Measurements from ENCODE around the gene KIF15.
A peak's percentile ranks its signal among the peaks of the same experiment; 100 is the strongest.

The KIF15 gene, protein sequence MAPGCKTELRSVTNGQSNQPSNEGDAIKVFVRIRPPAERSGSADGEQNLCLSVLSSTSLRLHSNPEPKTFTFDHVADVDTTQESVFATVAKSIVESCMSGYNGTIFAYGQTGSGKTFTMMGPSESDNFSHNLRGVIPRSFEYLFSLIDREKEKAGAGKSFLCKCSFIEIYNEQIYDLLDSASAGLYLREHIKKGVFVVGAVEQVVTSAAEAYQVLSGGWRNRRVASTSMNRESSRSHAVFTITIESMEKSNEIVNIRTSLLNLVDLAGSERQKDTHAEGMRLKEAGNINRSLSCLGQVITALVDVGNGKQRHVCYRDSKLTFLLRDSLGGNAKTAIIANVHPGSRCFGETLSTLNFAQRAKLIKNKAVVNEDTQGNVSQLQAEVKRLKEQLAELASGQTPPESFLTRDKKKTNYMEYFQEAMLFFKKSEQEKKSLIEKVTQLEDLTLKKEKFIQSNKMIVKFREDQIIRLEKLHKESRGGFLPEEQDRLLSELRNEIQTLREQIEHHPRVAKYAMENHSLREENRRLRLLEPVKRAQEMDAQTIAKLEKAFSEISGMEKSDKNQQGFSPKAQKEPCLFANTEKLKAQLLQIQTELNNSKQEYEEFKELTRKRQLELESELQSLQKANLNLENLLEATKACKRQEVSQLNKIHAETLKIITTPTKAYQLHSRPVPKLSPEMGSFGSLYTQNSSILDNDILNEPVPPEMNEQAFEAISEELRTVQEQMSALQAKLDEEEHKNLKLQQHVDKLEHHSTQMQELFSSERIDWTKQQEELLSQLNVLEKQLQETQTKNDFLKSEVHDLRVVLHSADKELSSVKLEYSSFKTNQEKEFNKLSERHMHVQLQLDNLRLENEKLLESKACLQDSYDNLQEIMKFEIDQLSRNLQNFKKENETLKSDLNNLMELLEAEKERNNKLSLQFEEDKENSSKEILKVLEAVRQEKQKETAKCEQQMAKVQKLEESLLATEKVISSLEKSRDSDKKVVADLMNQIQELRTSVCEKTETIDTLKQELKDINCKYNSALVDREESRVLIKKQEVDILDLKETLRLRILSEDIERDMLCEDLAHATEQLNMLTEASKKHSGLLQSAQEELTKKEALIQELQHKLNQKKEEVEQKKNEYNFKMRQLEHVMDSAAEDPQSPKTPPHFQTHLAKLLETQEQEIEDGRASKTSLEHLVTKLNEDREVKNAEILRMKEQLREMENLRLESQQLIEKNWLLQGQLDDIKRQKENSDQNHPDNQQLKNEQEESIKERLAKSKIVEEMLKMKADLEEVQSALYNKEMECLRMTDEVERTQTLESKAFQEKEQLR (N-terminal part only)

DNA sequence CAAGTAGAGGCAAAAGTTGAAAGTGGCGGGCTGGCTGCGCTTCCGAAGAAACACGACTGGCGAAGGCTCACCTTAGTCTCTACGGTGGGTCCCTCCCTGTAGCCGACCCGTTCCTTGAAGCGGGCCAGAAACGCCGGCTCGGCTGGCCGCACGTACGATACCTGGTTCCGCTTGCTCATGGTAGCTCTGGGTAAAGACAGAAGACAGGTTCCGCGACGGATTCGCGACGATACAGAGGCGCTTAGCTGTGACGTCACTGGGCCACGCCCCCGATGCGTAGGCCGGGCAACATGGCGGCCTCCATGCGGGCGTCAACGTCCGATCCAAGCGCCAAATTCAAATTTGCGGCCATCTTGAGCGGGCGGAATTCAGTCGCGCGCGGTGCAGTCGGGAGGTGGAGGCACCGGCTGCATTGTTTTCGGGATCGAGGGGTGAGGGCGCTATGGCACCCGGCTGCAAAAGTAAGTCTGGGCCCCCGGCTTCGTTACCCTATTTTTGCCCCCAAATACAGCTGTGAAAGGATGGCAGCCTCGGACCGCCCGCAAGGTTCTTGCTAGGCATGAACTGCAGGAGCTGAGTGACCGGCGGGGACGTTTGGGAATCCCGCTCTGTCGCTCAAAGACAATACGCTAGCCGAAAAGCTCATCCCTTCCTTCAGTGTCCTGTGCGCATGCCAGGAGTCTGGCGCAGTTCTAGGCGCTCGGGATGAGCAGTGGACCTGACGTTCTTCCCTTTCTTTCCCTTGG is at the start of gene KIF15, which contains the start of gene KIAA1143:
KIF15 (plus strand) TSS at position 371 of the 746 bp plus-strand sequence; CDS start at position 443, 72 bp downstream.
KIAA1143 (minus strand) TSS at position 196 of the 746 bp plus-strand sequence; CDS start at position 179, 17 bp downstream.
- H3K9ac ChIP-seq (ENCODE audit: insufficient read length): peak within 1 kb of the TSS; percentile 90
- peaks cover 56% of the 10 kb centered on the region for H3K36me3 ChIP-seq (ENCODE audit: insufficient read depth, low read length)
- H3K27ac ChIP-seq: peak within 1 kb of the TSS; percentile 77
- peak; percentile 52 for DNase-seq (ENCODE audit: low read depth, low spot score)
- TF ChIP-seq POLR2AphosphoS5 (IDR thresholded peaks at IDR 0.05; ENCODE audit: borderline replicate concordance, low read depth, low read length) (peak; percentile 76), EZH2 (IDR thresholded peaks at IDR 0.05) (no peak), FOXP2 (optimal IDR thresholded peaks at IDR 0.05; ENCODE audit: control extremely low read depth, extremely low read length, insufficient read depth) (peak; percentile 13)
- H3K9me3 ChIP-seq (ENCODE audit: low read depth, low read length): peaks cover 10% of the 10 kb centered on the region; the same call in 1 of the 2 replicates
- peak within 1 kb of the TSS; percentile 87 for H3K4me3 ChIP-seq

DNA sequence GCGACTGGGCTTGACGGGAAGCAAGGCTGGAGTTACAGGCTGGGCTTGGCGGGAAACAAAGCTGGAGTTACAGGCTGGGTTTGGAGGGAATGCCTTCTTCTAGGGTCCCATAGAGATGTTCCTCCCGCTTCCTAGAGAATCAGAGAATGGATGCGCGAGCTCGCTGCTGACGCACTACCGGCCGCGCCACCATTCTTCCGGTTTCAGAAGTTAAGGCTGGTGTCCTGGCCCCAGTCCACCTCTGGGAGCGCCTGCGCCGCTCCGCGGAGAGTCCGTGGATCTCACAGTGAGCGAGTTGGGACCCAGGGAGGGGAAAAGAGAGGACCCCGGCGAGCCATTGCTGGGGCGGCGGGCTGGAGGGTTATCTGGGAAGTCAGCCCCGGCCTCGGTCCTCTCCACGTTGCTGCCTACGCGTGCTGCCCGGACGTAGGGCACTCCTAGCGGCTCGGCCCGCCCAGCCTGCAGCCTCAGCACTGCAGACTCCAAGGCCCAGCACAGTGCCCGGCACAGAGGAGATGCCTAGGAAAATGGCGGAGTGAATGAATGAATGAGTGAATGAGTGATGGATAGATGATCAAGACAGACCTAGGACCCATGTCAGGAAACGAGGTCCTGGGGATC is 49.0 kb upstream of the KIF15 start, which contains the start of gene ZNF502:
ZNF502 (plus strand) TSS at position 206 of the 621 bp plus-strand sequence. CDS start 7,602 bp downstream, outside the sequence.
- no peak for DNase-seq (ENCODE audit: low read depth, low spot score)
- H3K36me3 ChIP-seq (ENCODE audit: insufficient read depth, low read length): no peaks in the 10 kb centered on the region
- TF ChIP-seq POLR2AphosphoS5 (IDR thresholded peaks at IDR 0.05; ENCODE audit: borderline replicate concordance, low read depth, low read length) (no peak), EZH2 (IDR thresholded peaks at IDR 0.05) (no peak), FOXP2 (optimal IDR thresholded peaks at IDR 0.05; ENCODE audit: control extremely low read depth, extremely low read length, insufficient read depth) (no peak)
- H3K9ac ChIP-seq (ENCODE audit: insufficient read length): no peak within 1 kb of the TSS
- no peaks in the 10 kb centered on the region for H3K9me3 ChIP-seq (ENCODE audit: low read depth, low read length)
- H3K4me3 ChIP-seq: no peak within 1 kb of the TSS
- H3K27ac ChIP-seq: no peak within 1 kb of the TSS

DNA sequence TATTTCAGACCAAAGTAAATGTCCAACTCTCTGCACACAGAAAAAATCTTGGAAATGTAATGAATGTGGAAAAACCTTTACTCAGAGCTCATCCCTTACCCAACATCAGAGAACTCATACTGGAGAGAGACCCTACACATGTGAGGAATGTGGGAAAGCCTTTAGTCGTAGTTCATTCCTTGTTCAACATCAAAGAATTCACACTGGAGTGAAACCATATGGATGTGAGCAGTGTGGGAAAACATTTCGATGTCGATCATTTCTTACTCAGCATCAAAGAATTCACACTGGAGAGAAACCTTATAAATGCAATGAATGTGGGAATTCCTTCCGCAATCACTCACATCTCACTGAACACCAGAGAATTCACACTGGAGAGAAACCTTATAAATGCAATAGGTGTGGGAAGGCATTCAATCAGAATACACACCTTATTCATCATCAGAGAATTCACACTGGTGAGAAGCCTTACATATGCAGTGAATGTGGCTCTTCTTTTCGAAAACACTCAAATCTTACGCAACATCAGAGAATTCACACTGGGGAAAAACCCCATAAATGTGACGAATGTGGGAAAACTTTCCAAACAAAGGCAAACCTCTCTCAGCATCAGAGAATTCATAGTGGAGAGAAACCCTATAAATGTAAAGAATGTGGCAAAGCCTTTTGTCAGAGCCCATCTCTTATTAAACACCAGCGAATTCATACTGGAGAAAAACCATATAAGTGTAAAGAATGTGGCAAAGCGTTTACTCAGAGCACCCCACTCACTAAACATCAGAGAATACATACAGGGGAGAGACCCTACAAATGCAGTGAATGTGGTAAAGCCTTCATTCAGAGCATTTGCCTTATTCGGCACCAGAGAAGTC is 40.1 kb upstream of the KIF15 start:
- TF ChIP-seq POLR2AphosphoS5 (IDR thresholded peaks at IDR 0.05; ENCODE audit: borderline replicate concordance, low read depth, low read length) (no peak), EZH2 (IDR thresholded peaks at IDR 0.05) (no peak), FOXP2 (optimal IDR thresholded peaks at IDR 0.05; ENCODE audit: control extremely low read depth, extremely low read length, insufficient read depth) (no peak)
- H3K4me3 ChIP-seq: no peak overlapping the region
- DNase-seq (ENCODE audit: low read depth, low spot score): no peak
- H3K27ac ChIP-seq: no peak overlapping the region
- no peaks in the 10 kb centered on the region for H3K9me3 ChIP-seq (ENCODE audit: low read depth, low read length)
- no peaks in the 10 kb centered on the region for H3K36me3 ChIP-seq (ENCODE audit: insufficient read depth, low read length)
- H3K9ac ChIP-seq (ENCODE audit: insufficient read length): no peak overlapping the region

DNA sequence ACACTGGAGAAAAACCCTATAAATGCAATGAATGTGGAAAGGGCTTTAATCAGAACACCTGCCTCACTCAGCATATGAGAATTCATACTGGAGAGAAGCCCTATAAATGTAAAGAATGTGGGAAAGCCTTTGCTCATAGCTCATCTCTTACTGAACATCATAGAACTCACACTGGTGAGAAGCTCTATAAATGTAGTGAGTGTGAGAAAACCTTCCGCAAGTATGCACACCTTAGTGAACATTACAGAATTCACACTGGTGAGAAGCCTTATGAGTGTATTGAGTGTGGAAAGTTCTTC is 39.5 kb upstream of the KIF15 start:
- H3K27ac ChIP-seq: no peak overlapping the region
- H3K36me3 ChIP-seq (ENCODE audit: insufficient read depth, low read length): no peaks in the 10 kb centered on the region
- no peak overlapping the region for H3K9ac ChIP-seq (ENCODE audit: insufficient read length)
- no peak for TF ChIP-seq FOXP2 (optimal IDR thresholded peaks at IDR 0.05; ENCODE audit: control extremely low read depth, extremely low read length, insufficient read depth)
- no peak for TF ChIP-seq EZH2 (IDR thresholded peaks at IDR 0.05)
- no peak for TF ChIP-seq POLR2AphosphoS5 (IDR thresholded peaks at IDR 0.05; ENCODE audit: borderline replicate concordance, low read depth, low read length)
- H3K9me3 ChIP-seq (ENCODE audit: low read depth, low read length): no peaks in the 10 kb centered on the region
- H3K4me3 ChIP-seq: no peak overlapping the region
- no peak for DNase-seq (ENCODE audit: low read depth, low spot score)

DNA sequence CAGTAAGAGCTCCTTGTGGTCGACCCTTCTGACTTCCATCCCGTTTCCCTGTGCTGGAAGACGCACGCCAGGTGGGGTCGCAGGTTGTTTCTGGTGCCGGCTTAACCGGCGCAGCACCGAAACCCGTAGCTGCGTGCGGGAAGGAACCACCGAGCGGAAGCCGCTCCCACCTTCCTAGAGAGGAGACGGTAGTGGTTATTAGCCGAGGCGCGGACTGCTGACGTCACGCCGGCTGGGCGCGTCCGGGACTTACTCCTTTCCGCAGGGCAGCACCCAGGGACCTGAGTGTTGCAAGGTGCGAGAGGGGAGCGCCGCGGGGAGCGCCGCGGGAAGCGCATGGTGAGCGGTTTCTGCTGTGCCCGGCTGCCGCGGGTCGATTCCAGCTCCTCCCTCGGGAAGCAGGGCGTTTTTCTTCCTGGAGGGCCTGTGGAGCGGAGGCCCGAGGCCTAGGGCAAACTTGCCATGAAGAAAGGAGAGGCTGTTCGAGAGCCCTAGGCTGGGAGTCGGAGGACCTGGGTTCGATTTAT is 32.1 kb upstream of the KIF15 start, which contains the start of gene ZNF501:
ZNF501 (plus strand) TSS at position 252 of the 527 bp plus-strand sequence. CDS start 4,787 bp downstream, outside the sequence.
- H3K9ac ChIP-seq (ENCODE audit: insufficient read length): no peak within 1 kb of the TSS
- DNase-seq (ENCODE audit: low read depth, low spot score): no peak
- H3K9me3 ChIP-seq (ENCODE audit: low read depth, low read length): no peaks in the 10 kb centered on the region
- no peak within 1 kb of the TSS for H3K4me3 ChIP-seq
- H3K36me3 ChIP-seq (ENCODE audit: insufficient read depth, low read length): no peaks in the 10 kb centered on the region
- H3K27ac ChIP-seq: no peak within 1 kb of the TSS
- TF ChIP-seq POLR2AphosphoS5 (IDR thresholded peaks at IDR 0.05; ENCODE audit: borderline replicate concordance, low read depth, low read length) (peak; percentile 22; the same call in 1 of the 2 replicates), EZH2 (IDR thresholded peaks at IDR 0.05) (no peak), FOXP2 (optimal IDR thresholded peaks at IDR 0.05; ENCODE audit: control extremely low read depth, extremely low read length, insufficient read depth) (no peak)

DNA sequence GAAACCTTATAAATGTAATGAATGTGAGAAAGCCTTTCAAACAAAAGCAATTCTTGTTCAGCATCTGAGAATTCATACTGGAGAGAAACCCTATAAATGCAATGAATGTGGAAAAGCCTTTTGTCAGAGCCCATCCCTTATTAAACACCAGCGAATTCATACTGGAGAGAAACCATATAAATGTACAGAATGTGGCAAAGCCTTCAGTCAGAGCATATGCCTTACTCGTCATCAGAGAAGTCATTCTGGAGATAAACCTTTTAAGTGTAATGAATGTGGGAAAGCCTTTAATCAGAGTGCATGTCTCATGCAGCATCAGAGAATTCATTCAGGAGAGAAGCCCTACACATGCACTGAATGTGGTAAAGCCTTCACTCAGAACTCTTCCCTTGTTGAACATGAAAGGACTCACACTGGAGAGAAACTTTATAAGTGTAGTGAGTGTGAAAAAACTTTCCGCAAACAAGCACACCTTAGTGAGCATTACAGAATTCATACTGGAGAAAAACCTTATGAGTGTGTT is 26.9 kb upstream of the KIF15 start:
- Histone ChIP-seq H3K9me3 (ENCODE audit: low read depth, low read length) (no peaks in the 10 kb centered on the region), H3K4me3 (no peak overlapping the region), H3K27ac (no peak overlapping the region), H3K9ac (ENCODE audit: insufficient read length) (no peak overlapping the region), H3K36me3 (ENCODE audit: insufficient read depth, low read length) (no peaks in the 10 kb centered on the region)
- DNase-seq (ENCODE audit: low read depth, low spot score): no peak
- TF ChIP-seq FOXP2 (optimal IDR thresholded peaks at IDR 0.05; ENCODE audit: control extremely low read depth, extremely low read length, insufficient read depth) (no peak), EZH2 (IDR thresholded peaks at IDR 0.05) (no peak), POLR2AphosphoS5 (IDR thresholded peaks at IDR 0.05; ENCODE audit: borderline replicate concordance, low read depth, low read length) (no peak)

All from SK-N-MC (cell line).